HepG2 (cell line): ENCODE results near the gene STRN3. TPM values are rescaled to one million over a fixed set of nuclear protein-coding genes. Genes with fewer than 3 reads are reported as not detected.

Source experiments
- BCL3 ChIP-seq: sonication (generic); formaldehyde crosslinking; IDR thresholded peaks from 2 replicates; pipeline ENCODE4 v1.5.1; 2020; ENCODE audit warnings: mild to moderate bottlenecking, missing genetic modification reagents, moderate library complexity
- GATA4 ChIP-seq: sonication (generic); IDR thresholded peaks from 2 replicates; pipeline ENCODE4 v1.6.1; 2016; ENCODE audit warnings: antibody characterized with exemption, low read depth, borderline replicate concordance
- PAWR ChIP-seq: sonication (generic); formaldehyde crosslinking; IDR thresholded peaks from 2 replicates; pipeline ENCODE4 v1.4.0; 2020; ENCODE audit warnings: missing genetic modification reagents, mild to moderate bottlenecking, borderline replicate concordance
- PRMT3 ChIP-seq: sonication (generic); formaldehyde crosslinking; IDR thresholded peaks from 2 replicates; pipeline ENCODE4 v1.8.1; 2022; ENCODE audit warnings: low read depth, mild to moderate bottlenecking, moderate library complexity, missing genetic modification reagents, borderline replicate concordance
- SSRP1 ChIP-seq: IDR thresholded peaks from 2 replicates; pipeline ENCODE4 v1.6.1; 2016; ENCODE audit warnings: control low read depth
- XRCC5 ChIP-seq: fragments of 200-400 bp; formaldehyde crosslinking; optimal IDR thresholded peaks from 2 replicates; pipeline ENCODE3; 2017; ENCODE audit warnings: mild to moderate bottlenecking, low read length
- ZBTB2 ChIP-seq: sonication (generic); formaldehyde crosslinking; IDR thresholded peaks from 2 replicates; pipeline ENCODE4 v1.8.0; 2022; ENCODE audit warnings: low read depth, missing genetic modification reagents
- ZBTB46 ChIP-seq: sonication (generic); formaldehyde crosslinking; IDR thresholded peaks from 2 replicates; pipeline ENCODE4 v1.4.0; 2020; ENCODE audit warnings: mild to moderate bottlenecking, missing genetic modification reagents, borderline replicate concordance
- ZNF280B ChIP-seq: sonication (generic); formaldehyde crosslinking; IDR thresholded peaks from 2 replicates; pipeline ENCODE4 v1.5.0; 2020; ENCODE audit warnings: missing genetic modification reagents, mild to moderate bottlenecking, borderline replicate concordance
- ZNF343 ChIP-seq: sonication (generic); formaldehyde crosslinking; IDR thresholded peaks from 2 replicates; pipeline ENCODE4 v1.4.0; 2020; ENCODE audit warnings: mild to moderate bottlenecking, missing genetic modification reagents
- ZNF562 ChIP-seq: sonication (generic); formaldehyde crosslinking; IDR thresholded peaks from 2 replicates; pipeline ENCODE4 v1.8.0; 2022; ENCODE audit warnings: missing genetic modification reagents, borderline replicate concordance
- ZNF570 ChIP-seq: sonication (generic); formaldehyde crosslinking; IDR thresholded peaks from 2 replicates; pipeline ENCODE4 v1.4.0; 2020; ENCODE audit warnings: mild to moderate bottlenecking, missing genetic modification reagents, borderline replicate concordance
- polyA plus RNA-seq, 8 experiments: library from polyadenylated mRNA; depleted of rRNA in 3 of 8; stranded (reverse) in 7 of 8; unstranded in 1 of 8; fragments of >200 nt; fragmentation: Illumina TruSeq in 4 of 8; extraction: Trizol in 4 of 8; gene quantifications; 2 replicates each; pipeline versions ENCODE4 v1.2.1 to v1.2.3, GENCODE V29; 2011 to 2016; ENCODE audit warnings: low read depth in 4 of 8, missing spikeins in 1 of 8, mixed read lengths in 1 of 8; ENCODE audit not compliant: insufficient read depth in 1 of 8
- total RNA-seq, 5 experiments: library from RNA; depleted of rRNA; stranded (reverse); fragments of >200 nt; fragmentation: Illumina TruSeq; extraction: Trizol; gene quantifications; 2 replicates each; pipeline ENCODE4 v1.2.3, GENCODE V29; 2016; ENCODE audit warnings: low read depth in 1 of 5
- TF ChIP-seq, protein P1 (sequence below), 2 experiments: sonication (generic) in 1 of 2; formaldehyde crosslinking in 1 of 2; IDR thresholded peaks; 2 replicates each; pipeline versions ENCODE4 v1.4.0 to v1.6.1; 2018 to 2020; ENCODE audit warnings: missing genetic modification reagents in 2 of 2, borderline replicate concordance in 1 of 2, low read depth in 1 of 2, mild to moderate bottlenecking in 1 of 2, missing biosample characterization in 1 of 2
- TF ChIP-seq, protein P2 (sequence below): sonication (generic); formaldehyde crosslinking; IDR thresholded peaks from 2 replicates; pipeline ENCODE4 v1.4.0; 2020; ENCODE audit warnings: missing genetic modification reagents; ENCODE audit errors: not compliant biosample characterization
- TF ChIP-seq, protein P3 (sequence below): sonication (generic); formaldehyde crosslinking; IDR thresholded peaks from 2 replicates; pipeline ENCODE4 v1.8.1; 2022; ENCODE audit warnings: low read depth, mild to moderate bottlenecking, missing genetic modification reagents

The STRN3 gene
- total and polyA plus RNA-seq, 2 of the 13 experiments (the other 11 are each of a cell fraction or from before 2014, with no cell fraction given), result 49.4 to 123 TPM

DNA sequence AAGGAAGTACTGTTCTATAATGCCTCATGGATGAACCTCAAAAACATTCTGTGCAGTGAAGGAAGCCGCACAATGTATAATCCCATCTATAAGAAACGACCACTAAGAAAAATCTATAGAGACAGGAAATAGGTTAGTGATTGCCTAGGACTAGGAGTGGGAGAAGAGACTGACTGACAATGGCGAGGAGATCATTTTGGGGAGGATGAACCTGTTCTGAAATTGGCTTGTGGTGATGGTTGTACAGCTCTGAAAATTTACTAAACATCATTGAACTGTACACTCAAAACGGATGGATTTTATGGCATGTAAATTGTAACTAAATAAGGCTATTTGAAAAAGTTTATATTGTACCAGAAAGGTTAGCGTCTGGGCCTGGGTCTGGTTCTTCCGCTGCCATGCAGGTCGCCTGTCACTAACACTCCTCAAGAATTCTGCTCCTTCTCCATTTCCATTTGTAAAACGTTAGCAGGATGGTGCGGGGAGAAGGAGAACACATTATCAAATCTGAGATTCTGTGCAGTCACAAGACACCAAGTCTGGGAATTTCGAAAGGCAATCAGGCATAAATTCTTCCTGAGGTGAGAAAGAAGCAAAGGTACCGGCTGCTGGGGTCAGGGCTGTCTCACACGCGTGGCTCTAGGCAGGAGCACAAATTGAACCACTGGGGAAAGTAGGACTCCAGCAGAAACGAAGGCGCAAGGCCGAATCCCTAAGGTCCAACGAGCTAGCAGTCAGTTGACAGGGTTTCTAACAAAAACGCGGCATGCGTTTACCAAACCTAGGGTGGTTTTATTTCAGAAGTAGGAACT lies 152.7 kb downstream of the STRN3 start (continued):
- no peak for TF ChIP-seq GATA4
- no peak for TF ChIP-seq ZNF562
- no peak for TF ChIP-seq ZBTB46 (CRISPR knock-in tag)
- TF ChIP-seq PRMT3, result no peak
- no peak for TF ChIP-seq ZBTB2
- no peak for TF ChIP-seq ZNF343 (CRISPR knock-in tag)
- TF ChIP-seq ZNF280B, result no peak
- no peak for TF ChIP-seq ZNF570
- TF ChIP-seq BCL3 (CRISPR knock-in tag), result no peak
- TF ChIP-seq, protein P1, sequence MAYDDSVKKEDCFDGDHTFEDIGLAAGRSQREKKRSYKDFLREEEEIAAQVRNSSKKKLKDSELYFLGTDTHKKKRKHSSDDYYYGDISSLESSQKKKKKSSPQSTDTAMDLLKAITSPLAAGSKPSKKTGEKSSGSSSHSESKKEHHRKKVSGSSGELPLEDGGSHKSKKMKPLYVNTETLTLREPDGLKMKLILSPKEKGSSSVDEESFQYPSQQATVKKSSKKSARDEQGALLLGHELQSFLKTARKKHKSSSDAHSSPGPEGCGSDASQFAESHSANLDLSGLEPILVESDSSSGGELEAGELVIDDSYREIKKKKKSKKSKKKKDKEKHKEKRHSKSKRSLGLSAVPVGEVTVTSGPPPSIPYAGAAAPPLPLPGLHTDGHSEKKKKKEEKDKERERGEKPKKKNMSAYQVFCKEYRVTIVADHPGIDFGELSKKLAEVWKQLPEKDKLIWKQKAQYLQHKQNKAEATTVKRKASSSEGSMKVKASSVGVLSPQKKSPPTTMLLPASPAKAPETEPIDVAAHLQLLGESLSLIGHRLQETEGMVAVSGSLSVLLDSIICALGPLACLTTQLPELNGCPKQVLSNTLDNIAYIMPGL (CRISPR knock-in tag; IDR thresholded peaks at IDR 0.05; ENCODE audit: borderline replicate concordance in 1 of 2, low read depth in 1 of 2), result no peak
- TF ChIP-seq, protein P2, sequence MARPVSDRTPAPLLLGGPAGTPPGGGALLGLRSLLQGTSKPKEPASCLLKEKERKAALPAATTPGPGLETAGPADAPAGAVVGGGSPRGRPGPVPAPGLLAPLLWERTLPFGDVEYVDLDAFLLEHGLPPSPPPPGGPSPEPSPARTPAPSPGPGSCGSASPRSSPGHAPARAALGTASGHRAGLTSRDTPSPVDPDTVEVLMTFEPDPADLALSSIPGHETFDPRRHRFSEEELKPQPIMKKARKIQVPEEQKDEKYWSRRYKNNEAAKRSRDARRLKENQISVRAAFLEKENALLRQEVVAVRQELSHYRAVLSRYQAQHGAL (CRISPR knock-in tag), result no peak
- TF ChIP-seq, protein P3, sequence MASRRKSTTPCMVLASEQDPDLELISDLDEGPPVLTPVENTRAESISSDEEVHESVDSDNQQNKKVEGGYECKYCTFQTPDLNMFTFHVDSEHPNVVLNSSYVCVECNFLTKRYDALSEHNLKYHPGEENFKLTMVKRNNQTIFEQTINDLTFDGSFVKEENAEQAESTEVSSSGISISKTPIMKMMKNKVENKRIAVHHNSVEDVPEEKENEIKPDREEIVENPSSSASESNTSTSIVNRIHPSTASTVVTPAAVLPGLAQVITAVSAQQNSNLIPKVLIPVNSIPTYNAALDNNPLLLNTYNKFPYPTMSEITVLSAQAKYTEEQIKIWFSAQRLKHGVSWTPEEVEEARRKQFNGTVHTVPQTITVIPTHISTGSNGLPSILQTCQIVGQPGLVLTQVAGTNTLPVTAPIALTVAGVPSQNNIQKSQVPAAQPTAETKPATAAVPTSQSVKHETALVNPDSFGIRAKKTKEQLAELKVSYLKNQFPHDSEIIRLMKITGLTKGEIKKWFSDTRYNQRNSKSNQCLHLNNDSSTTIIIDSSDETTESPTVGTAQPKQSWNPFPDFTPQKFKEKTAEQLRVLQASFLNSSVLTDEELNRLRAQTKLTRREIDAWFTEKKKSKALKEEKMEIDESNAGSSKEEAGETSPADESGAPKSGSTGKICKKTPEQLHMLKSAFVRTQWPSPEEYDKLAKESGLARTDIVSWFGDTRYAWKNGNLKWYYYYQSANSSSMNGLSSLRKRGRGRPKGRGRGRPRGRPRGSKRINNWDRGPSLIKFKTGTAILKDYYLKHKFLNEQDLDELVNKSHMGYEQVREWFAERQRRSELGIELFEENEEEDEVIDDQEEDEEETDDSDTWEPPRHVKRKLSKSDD (CRISPR knock-in tag), result no peak
- no peak for TF ChIP-seq XRCC5
- no peak for TF ChIP-seq SSRP1 (CRISPR knock-in tag)
- no peak for TF ChIP-seq PAWR (CRISPR knock-in tag)
